HEK293 (cell line): ENCODE results near the gene AP3B1.

Source experiments
- BCL11A ChIP-seq: fragments of 450-650 bp; formaldehyde crosslinking; IDR thresholded peaks from 2 replicates; pipeline ENCODE4 v1.5.1; 2016; ENCODE audit warnings: low read depth, missing biosample characterization, missing genetic modification characterization
- BCL11B ChIP-seq: fragments of 450-650 bp; formaldehyde crosslinking; IDR thresholded peaks from 2 replicates; pipeline ENCODE4 v1.5.1; 2016; ENCODE audit warnings: low read depth, missing biosample characterization, missing genetic modification characterization
- IKZF3 ChIP-seq: fragments of 450-650 bp; IDR thresholded peaks from 2 replicates; pipeline ENCODE4 v1.5.0; 2018; ENCODE audit warnings: missing biosample characterization, mild to moderate bottlenecking, missing genetic modification characterization, moderate library complexity
- KLF10 ChIP-seq: fragments of 450-650 bp; IDR thresholded peaks from 2 replicates; pipeline ENCODE4 v1.5.1; 2018; ENCODE audit warnings: missing biosample characterization, mild to moderate bottlenecking, missing genetic modification characterization
- KLF7 ChIP-seq: fragments of 450-650 bp; formaldehyde crosslinking; IDR thresholded peaks from 2 replicates; pipeline ENCODE4 v1.5.1; 2016; ENCODE audit warnings: missing biosample characterization, missing genetic modification characterization, borderline replicate concordance
- PBX3 ChIP-seq: sonication (generic); formaldehyde crosslinking; IDR thresholded peaks from 2 replicates; pipeline ENCODE4 v1.8.1; 2022; ENCODE audit warnings: mild to moderate bottlenecking, moderate library complexity, missing genetic modification reagents
- PRDM4 ChIP-seq: fragments of 450-650 bp; formaldehyde crosslinking; IDR thresholded peaks from 2 replicates; pipeline ENCODE4 v1.5.1; 2017; ENCODE audit warnings: missing biosample characterization, missing genetic modification characterization
- SCRT2 ChIP-seq: fragments of 450-650 bp; formaldehyde crosslinking; IDR thresholded peaks from 2 replicates; pipeline ENCODE4 v1.5.1; 2016; ENCODE audit warnings: missing biosample characterization, missing genetic modification characterization
- SETDB1 ChIP-seq: IDR thresholded peaks from one replicate; pipeline ENCODE4 v1.6.1; 2017; ENCODE audit warnings: mild to moderate bottlenecking, low read length, moderate library complexity, mixed read lengths; ENCODE audit not compliant: insufficient read length
- SP2 ChIP-seq: fragments of 450-650 bp; formaldehyde crosslinking; IDR thresholded peaks from 2 replicates; pipeline ENCODE4 v1.5.1; 2016; ENCODE audit warnings: missing biosample characterization, missing genetic modification characterization
- SP7 ChIP-seq: fragments of 450-650 bp; formaldehyde crosslinking; IDR thresholded peaks from 2 replicates; pipeline ENCODE4 v1.5.1; 2016; ENCODE audit warnings: missing biosample characterization, missing genetic modification characterization
- WT1 ChIP-seq: fragments of 450-650 bp; formaldehyde crosslinking; IDR thresholded peaks from 2 replicates; pipeline ENCODE4 v1.5.1; 2016; ENCODE audit warnings: missing biosample characterization, missing genetic modification characterization
- ZBTB21 ChIP-seq: fragments of 450-650 bp; formaldehyde crosslinking; IDR thresholded peaks from 2 replicates; pipeline ENCODE4 v1.5.1; 2017; ENCODE audit warnings: missing biosample characterization, missing genetic modification characterization
- ZBTB49 ChIP-seq: fragments of 450-650 bp; formaldehyde crosslinking; IDR thresholded peaks from 2 replicates; pipeline ENCODE4 v1.5.1; 2016; ENCODE audit warnings: missing biosample characterization, missing genetic modification characterization, low read depth
- ZBTB6 ChIP-seq: fragments of 450-650 bp; formaldehyde crosslinking; IDR thresholded peaks from 2 replicates; pipeline ENCODE4 v1.5.1; 2017; ENCODE audit warnings: missing biosample characterization, missing genetic modification characterization
- ZEB2 ChIP-seq: fragments of 450-650 bp; formaldehyde crosslinking; IDR thresholded peaks from 2 replicates; pipeline ENCODE4 v1.5.1; 2016; ENCODE audit warnings: missing biosample characterization, missing genetic modification characterization
- ZFP37 ChIP-seq: fragments of 450-650 bp; formaldehyde crosslinking; IDR thresholded peaks from 2 replicates; pipeline ENCODE4 v1.5.1; 2016; ENCODE audit warnings: missing biosample characterization, missing genetic modification characterization
- ZFP69B ChIP-seq: fragments of 450-650 bp; formaldehyde crosslinking; IDR thresholded peaks from 2 replicates; pipeline ENCODE4 v1.5.1; 2016; ENCODE audit warnings: missing biosample characterization, missing genetic modification characterization
- ZNF157 ChIP-seq: fragments of 450-650 bp; formaldehyde crosslinking; IDR thresholded peaks from 2 replicates; pipeline ENCODE4 v1.5.1; 2016; ENCODE audit warnings: missing biosample characterization, missing genetic modification characterization
- ZNF19 ChIP-seq: fragments of 450-650 bp; formaldehyde crosslinking; IDR thresholded peaks from 2 replicates; pipeline ENCODE4; 2016; ENCODE audit warnings: missing biosample characterization, missing genetic modification characterization, low read depth
- ZNF211 ChIP-seq: fragments of 450-650 bp; formaldehyde crosslinking; IDR thresholded peaks from 2 replicates; pipeline ENCODE4 v1.5.1; 2016; ENCODE audit warnings: low read depth, missing biosample characterization, missing genetic modification characterization
- ZNF214 ChIP-seq: fragments of 450-650 bp; formaldehyde crosslinking; IDR thresholded peaks from 2 replicates; pipeline ENCODE4 v1.5.1; 2017; ENCODE audit warnings: missing biosample characterization, mild to moderate bottlenecking, missing genetic modification characterization, borderline replicate concordance
- ZNF221 ChIP-seq: fragments of 450-650 bp; formaldehyde crosslinking; IDR thresholded peaks from 2 replicates; pipeline ENCODE4 v1.5.1; 2017; ENCODE audit warnings: missing biosample characterization, missing genetic modification characterization, borderline replicate concordance
- ZNF23 ChIP-seq: fragments of 450-650 bp; formaldehyde crosslinking; IDR thresholded peaks from 2 replicates; pipeline ENCODE4 v1.5.1; 2016; ENCODE audit warnings: missing biosample characterization, missing genetic modification characterization, borderline replicate concordance
- ZNF394 ChIP-seq: fragments of 450-650 bp; formaldehyde crosslinking; IDR thresholded peaks from 2 replicates; pipeline ENCODE4 v1.5.1; 2016; ENCODE audit warnings: missing biosample characterization, missing genetic modification characterization, mild to moderate bottlenecking, moderate library complexity, borderline replicate concordance
- ZNF423 ChIP-seq: fragments of 450-650 bp; formaldehyde crosslinking; IDR thresholded peaks from 2 replicates; pipeline ENCODE4 v1.5.1; 2016; ENCODE audit warnings: missing biosample characterization, missing genetic modification characterization
- ZNF558 ChIP-seq: fragments of 450-650 bp; formaldehyde crosslinking; IDR thresholded peaks from 2 replicates; pipeline ENCODE4 v1.5.1; 2016; ENCODE audit warnings: missing biosample characterization, missing genetic modification characterization
- ZNF610 ChIP-seq: fragments of 450-650 bp; formaldehyde crosslinking; IDR thresholded peaks from 2 replicates; pipeline ENCODE4 v1.5.1; 2016; ENCODE audit warnings: missing biosample characterization, missing genetic modification characterization, borderline replicate concordance
- ZNF626 ChIP-seq: fragments of 450-650 bp; sonication (Bioruptor Pico); formaldehyde crosslinking; IDR thresholded peaks from 2 replicates; pipeline ENCODE4 v1.5.1; 2018; ENCODE audit warnings: missing biosample characterization, missing genetic modification characterization, inconsistent platforms
- ZNF629 ChIP-seq: fragments of 450-650 bp; formaldehyde crosslinking; IDR thresholded peaks from 2 replicates; pipeline ENCODE4 v1.5.1; 2017; ENCODE audit warnings: missing biosample characterization, missing genetic modification characterization
- ZSCAN23 ChIP-seq: fragments of 450-650 bp; formaldehyde crosslinking; IDR thresholded peaks from 2 replicates; pipeline ENCODE4 v1.5.1; 2016; ENCODE audit warnings: missing biosample characterization, missing genetic modification characterization

Gene AP3B1

GRCh38 chr5:77995793-77996409, 298.6 kb downstream of the AP3B1 start (continued):
- TF ChIP-seq ZBTB49 (tag by site-specific recombination) = peak; percentile 32; the same call in 1 of the 2 replicates
- no peak for TF ChIP-seq ZNF157
- TF ChIP-seq ZFP69B (tag by site-specific recombination) = 0 out of 2 replicates have a peak, but pooled peaks have one; percentile 56
- TF ChIP-seq BCL11A (tag by site-specific recombination) = peak; percentile 96
- TF ChIP-seq PBX3 (CRISPR knock-in tag) = no peak
- TF ChIP-seq ZNF394 (tag by site-specific recombination) = peak; percentile 84
- no peak for TF ChIP-seq ZNF221
- TF ChIP-seq ZFP37 = no peak; the same call in 1 of the 2 replicates
- peak; percentile 93 for TF ChIP-seq IKZF3 (tag by site-specific recombination)
- TF ChIP-seq ZSCAN23 (tag by site-specific recombination) = peak; percentile 59; the same call in 1 of the 2 replicates
- TF ChIP-seq ZNF626 = 0 out of 2 replicates have a peak, but pooled peaks have one; percentile 68
- peak; percentile 9; the same call in 1 of the 2 replicates for TF ChIP-seq ZNF214 (tag by site-specific recombination)
- peak; percentile 70 for TF ChIP-seq ZNF610
- TF ChIP-seq ZEB2 = peak; percentile 97
- TF ChIP-seq WT1 = peak; percentile 96
- TF ChIP-seq SP2 (tag by site-specific recombination) = peak; percentile 38; the same call in 1 of the 2 replicates
- TF ChIP-seq ZNF211 (tag by site-specific recombination) = no peak
- TF ChIP-seq KLF7 = peak; percentile 36
- TF ChIP-seq SP7 (tag by site-specific recombination) = peak; percentile 98
- TF ChIP-seq ZBTB21 (tag by site-specific recombination) = peak; percentile 55
- TF ChIP-seq ZNF19 (tag by site-specific recombination) = peak; percentile 90; the same call in 1 of the 2 replicates
- TF ChIP-seq ZNF23 (tag by site-specific recombination) = no peak
- TF ChIP-seq SCRT2 (tag by site-specific recombination) = peak; percentile 99
- TF ChIP-seq SETDB1 = no peak
- peak; percentile 86 for TF ChIP-seq ZNF629 (tag by site-specific recombination)
- TF ChIP-seq ZBTB6 (tag by site-specific recombination) = peak; percentile 93
- TF ChIP-seq ZNF558 (tag by site-specific recombination) = peak; percentile 87
- peak; percentile 83 for TF ChIP-seq KLF10 (tag by site-specific recombination)
- TF ChIP-seq ZNF423 = peak; percentile 90
- peak; percentile 87; the same call in 1 of the 2 replicates for TF ChIP-seq BCL11B (tag by site-specific recombination)
- TF ChIP-seq PRDM4 (tag by site-specific recombination) = peak; percentile 97
